NCI-H2196 treated with DMSO at 0.1 percent for 48 hours (cell line): ENCODE data around the gene ITGB8.
"Not testable (repeated sequence)": the region's sequence is repeated elsewhere in the genome, so short reads cannot be mapped to it uniquely, and the experiment has no call there.

Source experiments
- DNase-seq: peaks from one replicate; lab custom pipeline; 2025; ENCODE audit not compliant: unreplicated experiment; lab: John Stamatoyannopoulos, UW

Gene ITGB8

DNA sequence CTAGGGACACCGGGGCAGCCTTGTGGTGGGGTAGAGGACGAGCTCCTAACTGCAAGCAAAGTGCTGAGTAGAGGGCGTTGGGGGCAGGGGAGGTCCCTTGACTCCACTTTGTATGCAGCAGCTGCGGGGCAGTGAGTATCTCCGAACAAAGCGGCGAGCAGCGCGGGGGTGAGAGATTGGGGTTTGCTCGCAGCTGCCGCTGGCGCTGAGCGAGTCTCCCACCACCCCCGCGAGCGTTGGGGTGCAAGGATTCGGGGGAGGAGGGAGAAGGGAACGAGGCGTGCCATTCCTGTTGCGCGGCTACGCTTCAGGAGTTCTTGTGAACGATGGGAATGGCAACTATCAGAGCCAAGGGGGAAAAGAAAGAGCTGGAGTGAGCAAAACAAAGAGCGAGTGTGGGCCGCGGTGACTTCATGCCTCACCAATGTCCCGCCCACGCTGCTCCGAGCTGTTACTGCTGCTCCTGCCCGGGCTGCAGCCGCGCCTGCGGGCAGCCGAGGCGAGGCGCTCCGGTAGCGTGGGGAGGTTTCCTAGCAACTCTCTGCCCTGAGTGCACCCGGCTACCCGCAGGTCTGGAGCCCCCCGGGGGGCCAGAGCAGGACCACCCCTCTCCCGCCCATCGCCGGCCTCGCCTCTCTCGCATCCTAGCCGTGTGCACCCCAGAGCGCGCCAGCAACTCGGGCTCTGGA is at the start of gene ITGB8:
TSS of gene ITGB8 (plus strand) at position 662 of the 689 bp plus-strand sequence. CDS start 907 bp downstream, outside the sequence.
- peak; percentile 61 for DNase-seq

DNA sequence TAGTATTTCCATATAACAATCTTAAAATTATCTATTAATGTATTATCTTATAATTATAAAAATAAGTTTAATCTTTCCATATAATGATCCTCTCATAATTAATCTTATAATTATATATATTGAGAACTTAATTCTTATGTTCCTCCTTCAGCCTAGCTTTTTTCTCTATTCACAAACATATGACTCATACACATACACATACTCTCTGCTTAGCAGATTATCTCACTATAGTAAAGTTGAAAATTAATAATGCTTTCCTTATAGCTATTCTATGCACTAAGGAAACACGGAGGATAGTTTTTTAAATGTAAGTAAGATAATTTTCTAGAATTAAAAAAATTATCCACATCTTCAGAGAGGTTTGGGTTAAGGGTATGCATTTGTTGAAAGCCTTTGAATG is 47.7 kb upstream of the ITGB8 start:
- DNase-seq = no peak

DNA sequence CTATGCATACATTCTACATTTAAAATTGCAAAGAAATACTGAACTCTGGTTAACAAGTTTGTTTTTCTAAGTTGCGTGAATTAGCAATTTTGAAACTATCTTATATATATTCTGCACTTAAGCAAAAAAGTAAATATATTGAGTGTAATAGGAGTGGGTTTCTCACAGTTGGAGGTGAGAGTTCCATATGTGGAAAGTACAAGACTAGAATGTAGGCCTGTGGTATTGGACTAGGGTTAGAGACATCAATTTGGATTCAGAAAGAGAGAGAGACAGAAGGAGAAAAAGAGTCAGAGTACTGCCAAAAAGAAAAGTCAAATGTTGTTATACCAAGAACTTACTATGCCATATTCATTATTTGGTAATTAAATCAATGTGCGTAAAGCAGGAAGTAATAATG is 47.3 kb upstream of the ITGB8 start:
- DNase-seq = no peak

DNA sequence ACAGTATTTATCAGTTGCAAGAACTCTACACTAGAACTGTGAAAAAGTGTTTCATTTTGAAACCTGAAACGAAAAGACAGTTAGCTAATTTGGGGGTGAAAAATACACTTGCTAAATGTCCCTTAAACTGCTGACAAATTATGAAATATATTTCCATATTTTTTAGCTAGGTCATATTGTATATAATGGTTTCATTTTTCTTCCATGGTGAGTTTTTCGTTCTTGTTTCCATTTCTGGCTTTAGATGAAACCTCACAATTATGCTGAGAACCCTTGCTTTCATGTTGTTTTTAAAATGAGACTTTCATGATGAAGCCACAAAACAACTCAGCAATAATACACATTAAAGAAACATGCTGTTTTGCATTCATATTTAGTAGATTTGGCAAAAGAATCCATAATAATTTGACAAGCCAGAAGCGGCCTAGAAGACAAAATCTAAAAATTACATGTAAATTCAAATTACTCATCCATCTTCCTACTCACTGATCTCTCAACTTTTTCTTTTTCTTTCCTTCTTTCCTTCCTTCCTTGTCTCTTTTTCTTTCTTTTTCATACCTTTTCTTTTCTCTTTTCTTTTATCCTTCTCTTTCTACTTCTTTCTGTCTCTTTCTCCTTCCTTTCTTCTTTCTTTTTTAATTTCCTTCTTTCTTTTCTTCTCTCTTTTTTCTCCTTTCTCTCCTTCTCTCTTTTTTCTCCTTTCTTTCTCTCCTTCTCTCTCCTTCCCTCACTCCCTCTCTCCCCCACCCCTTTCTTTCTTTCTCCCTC is 46.5 kb upstream of the ITGB8 start:
- DNase-seq = no peak

DNA sequence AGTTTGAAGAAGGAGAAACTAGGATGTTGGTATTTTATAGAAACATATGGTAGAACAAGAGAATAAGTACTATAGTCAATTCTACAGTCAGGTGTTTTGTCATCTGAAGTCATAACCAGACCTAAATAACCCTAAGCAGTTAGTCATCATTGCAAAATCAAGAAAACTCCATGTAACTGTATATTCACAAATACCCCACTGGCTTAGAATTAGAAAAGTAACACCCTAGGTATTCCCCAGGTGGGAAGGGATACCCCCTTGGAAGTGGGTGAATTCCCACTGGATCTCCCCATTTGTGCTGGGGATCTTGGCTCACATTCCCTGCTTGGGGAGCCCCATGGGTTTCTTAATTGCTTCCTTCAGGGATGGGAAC is 45.9 kb upstream of the ITGB8 start:
- DNase-seq = no peak

DNA sequence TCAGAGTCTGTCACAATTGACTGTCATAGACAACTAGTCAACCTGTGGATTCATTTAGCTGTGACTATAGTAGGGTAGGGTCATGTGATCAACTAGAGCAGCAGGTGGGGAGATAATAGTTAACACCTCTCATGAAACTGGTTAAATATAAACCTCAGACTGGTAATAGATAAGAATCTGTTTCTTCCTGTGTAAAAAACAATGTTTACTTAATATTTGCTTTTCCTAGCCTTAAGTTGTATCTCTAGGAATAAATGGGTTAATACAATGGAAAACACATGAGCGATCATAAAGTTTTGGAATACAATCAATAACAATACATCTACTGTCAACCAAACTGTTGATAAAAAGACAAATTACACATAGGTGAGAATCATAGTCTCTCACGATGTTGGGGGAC is 43.4 kb upstream of the ITGB8 start:
- DNase-seq = no peak

DNA sequence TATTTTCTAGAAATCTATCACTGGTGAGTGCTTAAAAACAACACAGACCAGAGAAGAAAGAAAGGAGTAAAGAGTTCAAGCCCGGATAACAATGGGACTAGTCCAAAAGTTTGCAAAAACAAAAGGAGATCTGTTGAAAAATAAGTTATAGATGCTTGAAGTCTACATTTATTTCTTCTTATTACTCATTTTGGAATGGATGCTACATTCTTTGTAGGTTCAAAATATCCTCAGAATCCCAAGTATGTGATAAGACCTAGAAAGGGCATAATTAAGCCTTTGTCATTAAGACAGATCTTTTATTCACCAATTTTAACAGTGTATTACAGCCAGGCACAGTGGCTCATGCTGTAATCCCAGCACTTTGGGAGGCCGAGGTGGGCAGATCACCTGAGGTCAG is 42.7 kb upstream of the ITGB8 start:
- DNase-seq = no peak

DNA sequence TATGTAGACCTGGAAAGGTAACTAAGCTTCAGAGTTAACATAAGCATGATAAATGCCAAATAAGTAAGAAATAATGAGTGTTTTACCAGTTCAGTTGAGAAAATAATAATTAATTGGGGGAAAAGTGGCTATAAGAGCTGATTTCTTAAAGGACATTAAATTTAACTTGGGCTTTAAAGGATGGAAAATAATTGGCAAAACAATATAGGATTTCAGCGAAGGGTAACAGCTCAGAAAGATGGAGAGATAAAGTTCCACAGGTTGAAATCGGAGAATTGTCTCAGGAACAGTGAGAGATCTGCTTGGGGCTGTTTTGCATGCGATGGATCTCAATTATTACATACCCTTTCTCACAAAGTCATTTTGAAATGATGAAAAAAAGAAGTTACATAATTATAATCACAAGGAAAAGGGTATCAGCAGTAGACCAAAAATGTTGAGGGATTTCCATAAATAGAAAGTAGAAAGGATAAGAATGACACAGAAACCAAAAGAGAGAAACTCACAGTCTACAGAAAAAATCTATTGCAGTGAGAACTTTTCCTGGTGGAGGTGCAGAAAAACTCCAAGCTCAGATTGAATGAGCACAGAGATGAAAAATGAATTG is 40.1 kb upstream of the ITGB8 start:
- DNase-seq = no peak

DNA sequence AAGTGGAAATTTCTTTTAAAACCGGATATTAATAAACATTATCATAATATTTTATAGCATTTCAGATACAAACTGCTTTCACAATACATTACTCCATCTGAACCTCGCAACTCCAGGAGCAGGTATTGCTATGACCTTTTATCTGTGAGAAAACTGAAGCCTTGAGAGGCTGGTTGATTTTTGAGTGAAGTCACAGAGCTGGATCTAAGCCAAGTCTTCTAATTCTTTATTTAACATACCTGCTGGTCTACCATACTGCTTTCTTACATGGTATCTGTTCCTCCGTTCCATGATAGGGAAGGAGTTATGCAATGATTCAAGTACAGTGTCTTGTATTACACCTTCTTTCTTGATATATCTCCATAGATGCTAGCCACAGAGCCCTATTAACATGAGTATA is 37.4 kb upstream of the ITGB8 start:
- no peak for DNase-seq

DNA sequence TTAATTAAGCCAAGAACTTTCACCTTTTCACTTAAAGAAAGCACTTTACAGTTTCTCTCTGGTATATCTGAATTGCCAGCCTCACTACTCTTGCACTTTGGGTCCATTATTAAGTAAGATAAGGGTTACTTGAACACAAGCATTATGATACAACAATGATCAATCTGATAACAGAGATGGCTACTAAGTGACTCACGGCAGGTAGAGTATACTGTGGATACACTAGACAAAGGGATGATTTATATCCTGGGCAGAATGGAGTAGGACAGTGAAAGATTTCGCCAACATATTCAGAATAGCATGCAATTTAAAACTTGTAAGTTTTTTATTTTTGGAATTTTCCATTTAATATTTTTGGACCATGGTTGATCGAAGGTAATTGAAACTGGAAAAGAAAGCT is 34.3 kb upstream of the ITGB8 start:
- DNase-seq = no peak

DNA sequence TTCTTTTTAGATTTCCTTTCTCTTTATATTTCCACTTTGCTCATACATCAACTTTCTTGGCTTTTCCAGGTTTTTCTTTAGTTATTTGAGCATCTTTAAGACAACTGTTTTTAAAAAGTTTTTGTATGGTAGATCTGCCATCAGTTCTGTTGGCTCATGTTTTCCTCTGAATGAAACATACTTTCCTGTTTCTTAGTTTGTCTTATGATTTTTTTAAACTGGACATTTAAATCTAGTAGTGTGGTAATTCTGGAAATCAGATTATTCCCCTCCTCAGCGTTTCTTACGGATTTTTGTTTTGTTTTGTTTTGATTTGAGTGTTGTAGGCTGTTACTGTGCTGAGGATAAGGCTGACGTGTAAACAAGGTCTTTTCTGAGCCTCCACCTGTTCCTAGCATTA is 33.8 kb upstream of the ITGB8 start:
- DNase-seq = no peak

DNA sequence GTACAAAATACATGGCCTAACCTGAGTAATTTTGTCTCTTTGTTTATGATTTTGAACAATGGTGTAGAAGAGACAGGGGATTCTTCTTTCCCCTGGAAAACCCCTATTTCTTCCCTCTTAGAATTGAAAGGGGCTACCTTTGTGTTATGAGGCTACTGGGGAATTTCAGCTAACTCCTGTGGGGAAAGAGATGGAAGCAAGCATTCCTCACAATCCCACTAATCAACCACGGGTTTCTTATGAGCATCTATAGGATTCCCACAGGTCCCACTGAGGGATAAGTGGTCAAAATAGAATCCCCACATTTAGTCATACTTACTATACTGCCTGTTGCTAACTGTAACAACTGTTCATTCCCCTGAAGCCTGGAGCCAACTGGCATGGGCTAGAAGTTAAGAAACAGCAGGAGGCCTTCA is 32.2 kb upstream of the ITGB8 start:
- no peak for DNase-seq

DNA sequence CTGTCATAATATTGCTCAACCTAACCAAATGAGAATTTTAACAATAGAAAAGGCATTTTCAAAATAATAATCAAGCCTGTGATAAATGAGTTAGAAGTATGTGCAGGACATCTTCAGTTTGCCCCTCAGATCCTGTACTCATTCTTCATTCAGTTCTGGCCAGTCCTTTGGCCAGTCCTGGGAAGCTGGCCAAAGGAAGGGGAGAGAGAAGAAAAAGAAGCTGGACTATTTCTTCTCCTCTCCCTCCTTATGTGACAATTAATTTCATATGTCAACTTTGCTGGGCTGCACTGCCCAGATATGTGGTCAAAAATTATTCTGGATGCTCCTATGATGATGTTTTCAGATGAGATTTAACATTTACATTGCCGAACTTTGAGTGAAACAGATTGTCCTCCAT is 31.6 kb upstream of the ITGB8 start:
- DNase-seq = no peak

DNA sequence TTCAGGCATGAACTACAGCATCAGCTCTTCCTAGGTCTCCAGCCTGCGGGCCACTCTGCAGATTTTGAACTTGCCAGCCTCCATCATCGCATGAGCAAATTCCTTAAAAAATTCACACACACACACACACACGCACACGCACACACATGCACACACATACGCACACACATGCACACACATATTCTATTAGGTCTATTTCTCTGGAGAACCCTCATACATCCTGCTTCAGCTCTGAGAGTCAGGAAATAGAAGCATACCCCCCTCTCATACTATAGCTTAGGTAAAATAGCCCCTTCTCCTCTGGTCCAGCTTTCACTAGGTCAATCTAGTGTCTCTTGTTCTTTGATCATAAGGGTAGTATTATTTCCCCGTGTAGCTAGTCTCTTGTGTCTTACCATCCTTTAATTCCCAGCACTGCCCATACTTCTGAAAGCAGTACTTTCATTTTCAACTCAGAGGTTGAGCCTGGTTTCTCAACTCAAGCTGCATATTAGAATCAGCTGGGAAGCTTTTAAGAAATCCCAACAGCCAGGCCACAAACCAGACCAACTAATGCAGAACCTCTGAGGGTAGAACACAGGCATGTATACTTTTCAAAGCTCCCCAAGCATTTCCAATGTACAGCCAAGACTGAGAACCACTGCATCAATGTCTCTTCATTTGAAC is 30.9 kb upstream of the ITGB8 start:
- no peak for DNase-seq

DNA sequence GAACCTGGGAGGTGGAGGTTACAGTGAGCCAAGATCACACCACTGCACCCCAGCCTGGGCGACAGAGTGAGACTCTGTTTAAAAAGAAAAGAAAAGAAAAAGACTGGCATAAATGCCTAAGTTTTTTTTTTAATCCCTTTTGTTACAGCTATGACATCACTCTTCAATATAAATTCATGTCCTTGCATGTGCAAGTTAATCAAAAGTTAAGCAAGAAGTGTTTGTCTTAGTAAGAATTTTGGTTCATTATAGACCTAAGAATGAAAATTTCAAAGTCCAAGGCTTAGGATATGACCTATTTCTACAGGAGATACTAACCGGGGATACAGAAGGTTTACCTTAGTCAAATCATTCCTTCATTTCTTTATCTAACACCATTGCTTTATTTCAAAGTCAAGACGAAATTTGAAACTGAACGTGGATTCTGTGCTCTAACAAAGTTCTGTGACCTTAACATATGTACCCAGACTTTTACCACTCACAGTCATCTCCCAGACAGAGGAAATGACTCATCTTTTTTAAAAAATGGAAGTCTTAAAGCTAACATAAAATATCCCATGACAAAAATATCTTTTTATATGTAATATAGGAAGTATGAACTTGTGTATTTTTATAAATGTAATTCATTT is 29.3 kb upstream of the ITGB8 start:
- no peak for DNase-seq

DNA sequence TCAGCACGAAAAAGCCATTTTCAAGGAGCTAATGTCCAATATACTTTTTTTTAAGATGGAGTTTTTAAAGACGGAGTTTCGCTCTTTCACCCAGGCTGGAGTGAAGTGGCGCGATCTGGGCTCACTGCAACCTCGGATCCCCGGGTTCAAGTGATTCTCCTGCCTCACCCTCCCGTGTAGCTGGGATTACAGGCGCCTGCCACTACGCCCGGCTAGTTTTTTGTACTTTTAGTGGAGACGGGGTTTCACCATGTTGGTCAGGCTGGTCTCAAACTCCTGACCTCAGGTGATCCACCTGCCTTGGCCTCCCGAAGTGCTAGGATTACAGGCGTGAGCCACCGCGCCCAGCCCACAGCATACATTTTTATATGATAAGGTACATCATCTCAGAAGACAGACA is 28.4 kb upstream of the ITGB8 start:
- not testable (repeated sequence) for DNase-seq

DNA sequence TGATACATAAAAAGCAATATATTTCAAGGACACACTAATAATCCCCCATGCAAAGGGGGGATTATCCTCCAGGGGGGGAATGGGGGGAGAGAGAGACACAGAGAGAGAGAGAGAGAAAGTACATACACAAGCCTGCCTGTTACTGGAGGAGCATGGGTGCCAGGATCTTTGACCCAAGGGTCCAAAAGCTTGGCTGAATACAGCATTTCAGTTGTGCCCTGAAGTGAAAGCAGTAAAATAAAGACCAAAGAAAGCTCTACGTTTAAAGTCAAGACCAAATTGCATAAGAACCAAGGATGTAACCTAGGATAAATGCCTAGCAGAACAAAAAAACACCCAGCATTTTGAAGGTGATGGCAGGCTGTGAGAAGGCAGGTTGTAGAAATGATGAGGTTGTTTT is 27.8 kb upstream of the ITGB8 start:
- DNase-seq = no peak

DNA sequence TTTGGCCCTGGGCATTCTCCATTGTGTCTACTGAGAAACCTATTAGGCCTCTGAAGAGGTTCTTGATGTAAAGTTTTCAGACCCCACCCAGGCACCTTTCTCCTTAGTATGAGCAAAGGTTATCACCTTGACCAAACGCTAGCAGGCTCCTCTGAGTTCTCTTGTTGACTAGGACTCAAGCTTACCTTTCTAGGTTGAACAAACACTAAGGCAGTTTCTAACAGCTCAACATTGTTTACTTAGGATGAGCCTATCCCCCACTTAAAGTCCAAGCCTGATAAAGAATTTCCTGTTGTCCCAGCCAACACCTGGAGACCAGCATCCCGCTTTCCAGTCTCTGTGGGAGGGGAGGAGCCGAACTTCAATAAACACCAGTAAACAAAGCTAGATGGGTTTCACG is 26.3 kb upstream of the ITGB8 start:
- DNase-seq = peak; percentile 37

DNA sequence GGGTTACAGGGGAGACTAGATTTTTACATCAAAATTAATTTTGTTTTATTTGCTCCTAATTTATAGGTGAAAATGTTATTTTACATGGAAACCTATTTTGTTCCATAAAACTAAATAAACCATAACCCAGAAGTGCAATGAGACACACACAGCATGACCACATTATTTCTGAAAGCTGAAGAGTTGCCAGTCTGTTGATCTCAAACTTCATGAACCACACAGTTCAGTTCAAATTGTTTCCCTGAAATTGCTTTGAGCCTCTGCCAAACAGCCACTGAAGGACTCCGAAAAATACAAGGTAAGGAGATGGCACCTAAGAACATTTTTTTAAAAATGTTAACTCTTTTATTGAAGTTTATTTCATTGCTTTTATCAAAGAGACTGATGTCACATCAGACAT is 25.0 kb upstream of the ITGB8 start:
- DNase-seq = no peak

DNA sequence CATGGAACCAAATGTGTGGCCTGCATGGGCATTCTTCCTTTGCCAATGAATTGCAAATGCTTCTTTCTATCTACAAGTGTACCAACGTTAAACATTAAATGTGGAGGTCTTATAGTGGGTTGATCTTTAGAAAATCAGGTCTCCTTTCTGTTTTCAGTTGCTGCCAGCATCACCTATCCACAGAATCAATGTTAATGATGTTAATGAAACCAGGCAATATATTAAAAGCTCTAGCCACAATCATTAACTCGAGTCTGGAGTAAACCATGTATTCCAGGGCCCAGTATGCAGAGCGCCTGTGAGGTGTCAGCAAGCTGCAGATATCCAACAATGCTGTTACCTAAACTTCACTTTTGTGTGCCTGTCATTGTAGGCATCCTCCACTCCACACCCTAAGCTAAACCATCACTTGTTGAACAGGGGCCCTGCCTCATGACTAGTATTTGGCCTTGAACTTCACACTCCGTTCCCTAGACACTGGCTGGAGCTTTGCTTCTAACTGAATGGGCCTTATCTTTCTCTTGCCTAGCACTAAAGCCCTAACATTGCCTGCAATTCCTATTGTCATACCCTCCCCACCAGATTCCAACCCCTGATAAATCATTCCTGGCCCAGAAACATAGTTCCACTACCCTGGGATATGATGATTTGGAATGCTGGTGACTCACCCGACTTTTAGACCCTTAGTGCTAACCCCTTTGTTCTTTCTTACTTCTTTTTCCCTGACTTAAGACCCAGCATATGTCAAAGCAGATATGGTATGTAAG is 24.3 kb upstream of the ITGB8 start:
- DNase-seq = no peak

DNA sequence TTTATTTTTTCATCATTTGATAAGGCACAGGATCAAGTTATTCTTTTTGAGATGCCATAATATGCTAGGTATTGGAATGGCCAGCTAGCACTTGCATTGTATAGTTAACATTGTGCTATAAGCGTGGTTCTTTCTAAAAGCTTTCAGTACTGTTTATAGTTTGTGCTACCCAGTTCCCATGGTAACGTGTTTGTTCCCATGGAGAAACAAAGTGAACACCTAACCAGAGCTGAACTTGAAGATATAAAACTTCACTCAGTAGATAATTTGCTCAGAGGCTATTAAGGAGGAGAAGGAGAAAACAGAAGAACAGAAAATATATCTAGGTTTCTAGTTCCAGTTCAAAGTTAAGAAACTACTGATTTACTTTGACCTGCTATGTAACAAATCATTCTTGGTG is 23.6 kb upstream of the ITGB8 start:
- DNase-seq = peak; percentile 21
